Body of pancreas (tissue), 4 donors: ENCODE results near the gene GRIA1. TPM values are rescaled to one million over a fixed set of nuclear protein-coding genes. Genes with fewer than 3 reads are reported as not detected.

Experiments used
- ATAC-seq: fragments of 150-250 bp; one replicate; pipeline ENCODE4 v1.9.1; 2016
- DNase-seq, 4 donors: peaks; one replicate each; pipeline ENCODE4 v3.0.0-alpha.2; 2019
- H3K27ac ChIP-seq, 4 donors: fragments of 200-600 bp; sonication (generic); 1 replicate in 3 of 4; 2 replicates in 1 of 4; pipeline versions ENCODE4 v1.5.1 to v1.6.1; 2016 to 2019; ENCODE audit warnings: mild to moderate bottlenecking in 1 of 4, mixed read lengths in 1 of 4, moderate library complexity in 1 of 4
- H3K27me3 ChIP-seq, 2 donors: fragments of 200-600 bp; sonication (generic); one replicate each; pipeline ENCODE4 v1.6.0; 2016; ENCODE audit warnings: mild to moderate bottlenecking in 1 of 2
- H3K36me3 ChIP-seq, 2 donors: fragments of 200-600 bp; sonication (generic); replicated peaks in 1 of 2; 2 replicates each; pipeline ENCODE4 v1.5.1; 2016; ENCODE audit warnings: low read depth in 2 of 2; ENCODE audit not compliant: insufficient read depth in 1 of 2
- H3K4me1 ChIP-seq: fragments of 200-600 bp; sonication (generic); one replicate; pipeline ENCODE4 v1.6.0; 2016
- H3K4me3 ChIP-seq, 2 donors: fragments of 200-600 bp; sonication (generic); 1 replicate in 1 of 2; 2 replicates in 1 of 2; pipeline ENCODE4 v1.5.1; 2016 to 2019
- H3K9me3 ChIP-seq, 3 donors: fragments of 200-600 bp; sonication (generic); 1 replicate in 2 of 3; 2 replicates in 1 of 3; pipeline ENCODE4 v1.5.1; 2016
- CTCF ChIP-seq, 7 experiments: fragments of 450-650 bp in 4 of 7; fragments of 200-600 bp in 3 of 7; sonication (generic) in 3 of 7; IDR thresholded peaks; one replicate each; pipeline ENCODE4 v1.5.1; 2016 to 2019; ENCODE audit warnings: antibody characterized with exemption in 7 of 7
- POLR2A ChIP-seq, 3 donors: fragments of 450-650 bp; IDR thresholded peaks; one replicate each; pipeline ENCODE4 v1.6.1; 2016; ENCODE audit warnings: antibody characterized with exemption in 3 of 3, mild to moderate bottlenecking in 2 of 3
- WGBS, 2 donors: methylation state at CpG; one replicate each; pipeline ENCODE4 v1.1.5; 2017; 5-methylcytosine and 5-hydroxymethylcytosine counted together
- intact Hi-C: fragments of 100-400 bp; cut with DNase I; formaldehyde crosslinking; loops from one replicate; pipeline ENCODE4 v1.15.1; 2023
- total RNA-seq, 2 donors: library from RNA; depleted of rRNA; stranded (reverse); fragments of >200 nt; gene quantifications; one replicate each; pipeline ENCODE4 v1.1.0, GENCODE V29; 2016

Gene GRIA1
- total RNA-seq, 2 donors from 2014 or later, result 0.26 to 2.6 TPM

GRCh38 chr5:153480401-153480800 is 10.1 kb upstream of the GRIA1 start:
- Histone ChIP-seq H3K36me3 (no peaks in the 10 kb centered on the region), H3K4me3 (no peak overlapping the region), H3K27ac (no peak overlapping the region), H3K27me3 (no peaks in the 10 kb centered on the region), H3K9me3 (no peaks in the 10 kb centered on the region), H3K4me1 (no peaks in the 10 kb centered on the region)
- intact Hi-C loops, result no loop called here
- TF ChIP-seq CTCF (IDR thresholded peaks at IDR 0.05) (no peak), POLR2A (IDR thresholded peaks at IDR 0.05) (no peak)
- ATAC-seq (no peak), DNase-seq (no peak)

GRCh38 chr5:153483482-153483881 is 7.0 kb upstream of the GRIA1 start:
- Histone ChIP-seq H3K27ac (no peak overlapping the region), H3K9me3 (no peaks in the 10 kb centered on the region), H3K36me3 (no peaks in the 10 kb centered on the region), H3K27me3 (no peaks in the 10 kb centered on the region), H3K4me1 (no peaks in the 10 kb centered on the region), H3K4me3 (no peak overlapping the region)
- no peak for DNase-seq
- WGBS, 2 donors, result 72 to 74% methylated on average over 4 of the region's 4 CpGs
- no peak for TF ChIP-seq POLR2A (IDR thresholded peaks at IDR 0.05)
- TF ChIP-seq CTCF (IDR thresholded peaks at IDR 0.05), result no peak
- intact Hi-C loops, result no loop called here
- no peak for ATAC-seq

- H3K27me3 ChIP-seq, result no peaks in the 10 kb centered on the region
- no peaks in the 10 kb centered on the region for H3K9me3 ChIP-seq
- H3K4me3 ChIP-seq, result no peak overlapping the region
- intact Hi-C loops, result no loop called here
- ATAC-seq, result no peak
- H3K27ac ChIP-seq, result no peak overlapping the region
- 54 to 76% methylated on average over 2 of the region's 2 CpGs for WGBS, 2 donors
- H3K4me1 ChIP-seq, result no peaks in the 10 kb centered on the region
- TF ChIP-seq CTCF (IDR thresholded peaks at IDR 0.05) (no peak), POLR2A (IDR thresholded peaks at IDR 0.05) (no peak)
- no peaks in the 10 kb centered on the region for H3K36me3 ChIP-seq
- DNase-seq, result no peak
Observed at GRCh38 chr5:153485641-153486040, 4.8 kb upstream of the GRIA1 start.

- no peak for TF ChIP-seq POLR2A (IDR thresholded peaks at IDR 0.05)
- TF ChIP-seq CTCF (IDR thresholded peaks at IDR 0.05), result no peak
- DNase-seq, result no peak
- 42 to 68% methylated on average over 2 of the region's 2 CpGs for WGBS, 2 donors
- H3K27ac ChIP-seq, result no peak overlapping the region
- H3K27me3 ChIP-seq, result no peaks in the 10 kb centered on the region
- no peak for ATAC-seq
- no peak overlapping the region for H3K4me3 ChIP-seq
- H3K4me1 ChIP-seq, result no peaks in the 10 kb centered on the region
- intact Hi-C loops, result no loop called here
- no peaks in the 10 kb centered on the region for H3K36me3 ChIP-seq
- no peaks in the 10 kb centered on the region for H3K9me3 ChIP-seq
Observed at GRCh38 chr5:153486771-153487170, 3.7 kb upstream of the GRIA1 start.

- Histone ChIP-seq H3K4me3 (no peak overlapping the region), H3K27me3 (no peaks in the 10 kb centered on the region), H3K4me1 (no peaks in the 10 kb centered on the region), H3K36me3 (no peaks in the 10 kb centered on the region), H3K27ac (no peak overlapping the region), H3K9me3 (no peaks in the 10 kb centered on the region)
- TF ChIP-seq CTCF (IDR thresholded peaks at IDR 0.05) (no peak), POLR2A (IDR thresholded peaks at IDR 0.05) (no peak)
- no peak for ATAC-seq
- no peak for DNase-seq
- intact Hi-C loops, result loop anchor here (10.0 kb wide), 1 partner anchor 465 kb away; no protein-coding TSS in a partner anchor
- 55 to 57% methylated on average over 3 of the region's 3 CpGs for WGBS, 2 donors
Observed at GRCh38 chr5:153489611-153490010, 859 bp upstream of the GRIA1 start.
